Esophagus muscularis mucosa (tissue), 4 donors: ENCODE data around the gene SH2D3A. TPM values are rescaled to one million over a fixed set of nuclear protein-coding genes. Genes with fewer than 3 reads are reported as not detected.

Source experiments
- DNase-seq: peaks from one replicate; pipeline ENCODE4 v3.0.0-alpha.2; 2017; ENCODE audit errors: extremely low spot score
- H3K27ac ChIP-seq, 4 donors: fragments of 200-600 bp; sonication (generic); replicated peaks in 1 of 4; 1 replicate in 3 of 4; 2 replicates in 1 of 4; pipeline ENCODE4 v1.5.1; 2016 to 2019; ENCODE audit warnings: mild to moderate bottlenecking in 1 of 4
- H3K27me3 ChIP-seq, 4 donors: fragments of 200-600 bp; sonication (generic); one replicate each; pipeline versions ENCODE4 v1.5.1 to v1.6.0; 2016 to 2019
- H3K36me3 ChIP-seq, 4 donors: fragments of 200-600 bp; sonication (generic); one replicate each; pipeline ENCODE4 v1.5.1; 2016 to 2019
- H3K4me1 ChIP-seq, 4 donors: fragments of 200-600 bp; sonication (generic); one replicate each; pipeline ENCODE4 v1.5.1; 2016 to 2019
- H3K4me3 ChIP-seq, 4 donors: fragments of 200-600 bp; sonication (generic); 1 replicate in 2 of 4; 2 replicates in 2 of 4; pipeline ENCODE4 v1.5.1; 2016 to 2019; ENCODE audit warnings: mild to moderate bottlenecking in 4 of 4, moderate library complexity in 1 of 4
- H3K9me3 ChIP-seq, 4 donors: fragments of 200-600 bp; sonication (generic); 1 replicate in 3 of 4; 2 replicates in 1 of 4; pipeline ENCODE4 v1.5.1; 2016 to 2019
- CTCF ChIP-seq, 3 experiments: fragments of 200-600 bp in 2 of 3; fragments of 450-650 bp in 1 of 3; sonication (generic) in 2 of 3; IDR thresholded peaks; one replicate each; pipeline ENCODE4 v1.5.1; 2017 to 2019; ENCODE audit warnings: antibody characterized with exemption in 3 of 3, mild to moderate bottlenecking in 2 of 3, moderate library complexity in 1 of 3
- EP300 ChIP-seq: sonication (generic); formaldehyde crosslinking; IDR thresholded peaks from one replicate; pipeline ENCODE4 v1.6.1; 2017; ENCODE audit warnings: antibody characterized with exemption
- POLR2A ChIP-seq: fragments of 450-650 bp; IDR thresholded peaks from one replicate; pipeline ENCODE4 v1.6.1; 2017; ENCODE audit warnings: antibody characterized with exemption, moderate library complexity, mild to moderate bottlenecking, low read depth
- POLR2AphosphoS5 ChIP-seq, 2 donors: sonication (generic); formaldehyde crosslinking; IDR thresholded peaks; one replicate each; pipeline ENCODE4 v1.6.1; 2017; ENCODE audit warnings: antibody characterized with exemption in 2 of 2
- WGBS: methylation state at CpG from one replicate; pipeline ENCODE4 v1.1.5; 2018; 5-methylcytosine and 5-hydroxymethylcytosine counted together
- intact Hi-C: fragments of 100-400 bp; cut with DNase I; formaldehyde crosslinking; loops from one replicate; pipeline ENCODE4 v1.15.1; 2023
- total RNA-seq, 4 donors: library from RNA; depleted of rRNA; stranded (reverse); fragments of >200 nt; gene quantifications; one replicate each; pipeline versions ENCODE4 v1.1.0 to v1.2.1, GENCODE V29; 2016

Gene SH2D3A
- total RNA-seq: under 1 TPM in 2 of 4 donors, not detected in 2; 0.33 to 0.34 TPM

DNA sequence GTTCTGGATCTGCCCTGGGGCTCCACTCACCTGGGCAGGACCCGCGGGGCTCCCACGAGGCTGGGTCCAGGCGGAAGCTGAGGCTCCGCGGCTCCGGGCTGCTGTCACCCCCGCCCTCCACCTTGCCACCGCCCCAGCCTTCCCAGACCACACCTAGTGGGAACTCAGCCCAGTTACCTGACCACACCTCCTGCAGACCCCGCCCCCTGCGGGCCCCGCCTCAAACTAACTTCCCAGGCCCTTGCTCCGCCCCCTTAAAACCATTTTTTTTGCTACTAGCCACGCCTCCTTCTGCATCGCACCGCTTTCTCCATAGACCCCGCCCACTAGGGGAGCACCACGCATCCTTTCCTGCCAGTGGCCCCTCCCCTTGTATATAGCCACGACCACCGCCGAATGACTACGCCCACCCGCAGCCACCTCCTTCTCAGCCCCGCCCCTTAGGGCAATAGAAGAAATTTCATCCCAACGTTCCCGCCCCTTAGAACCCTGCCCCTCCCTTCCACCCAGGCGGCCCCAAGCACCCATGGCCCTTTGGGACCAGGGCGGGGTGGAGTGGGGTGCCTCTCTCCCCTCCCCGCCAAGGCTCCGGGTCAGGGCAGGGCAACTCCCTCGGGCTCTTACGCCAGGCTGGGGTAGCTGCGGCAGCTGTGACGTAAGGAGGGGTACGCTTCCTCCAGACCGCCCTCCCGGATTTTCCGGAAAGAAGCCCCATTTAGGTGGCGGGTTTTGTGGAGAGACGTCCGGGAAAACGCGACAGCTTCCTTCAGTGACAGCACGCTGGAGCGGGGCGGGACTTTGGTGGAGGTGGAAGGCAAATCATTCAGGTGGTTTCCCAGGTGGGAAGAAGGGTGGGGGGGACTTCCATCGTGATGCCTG lies at the start of gene SH2D3A:
TSS of gene SH2D3A (minus strand) at position 79 of the 879 bp plus-strand sequence. CDS start 3,687 bp downstream, outside the sequence.
- H3K4me3 ChIP-seq: peak within 1 kb of the TSS; percentile 21 to 55 (median 38)
- 7% methylated on average over 41 of the region's 47 CpGs for WGBS
- H3K27me3 ChIP-seq: peaks cover 0 to 81% (median 20%) of the 10 kb centered on the region in 4 donors
- no peaks in the 10 kb centered on the region for H3K9me3 ChIP-seq
- peaks cover 17 to 22% (median 21%) of the 10 kb centered on the region in 4 donors for H3K4me1 ChIP-seq
- H3K36me3 ChIP-seq: no peaks in the 10 kb centered on the region
- intact Hi-C loops: no loop called here
- DNase-seq: no peak
- H3K27ac ChIP-seq: peak within 1 kb of the TSS in 2 of 4 donors; percentile 10 to 28
- no peak for TF ChIP-seq POLR2A
- TF ChIP-seq POLR2AphosphoS5 (IDR thresholded peaks at IDR 0.05): no peak
- no peak for TF ChIP-seq CTCF (IDR thresholded peaks at IDR 0.05)
- TF ChIP-seq EP300: no peak

- H3K27ac ChIP-seq: no peak overlapping the region
- H3K27me3 ChIP-seq: peaks cover 0 to 31% (median 0%) of the 10 kb centered on the region in 4 donors
- no peak for TF ChIP-seq POLR2AphosphoS5 (IDR thresholded peaks at IDR 0.05)
- H3K9me3 ChIP-seq: peaks cover 0 to 8% (median 2%) of the 10 kb centered on the region in 4 donors
- H3K36me3 ChIP-seq: no peaks in the 10 kb centered on the region
- DNase-seq: no peak
- no peak overlapping the region for H3K4me3 ChIP-seq
- no peaks in the 10 kb centered on the region for H3K4me1 ChIP-seq
- intact Hi-C loops: no loop called here
- 87% methylated on average over 4 of the region's 4 CpGs for WGBS
Measured at GRCh38 chr19:6813659-6814058, 46.4 kb upstream of the SH2D3A start.

- intact Hi-C loops: no loop called here
- TF ChIP-seq POLR2A (no peak), POLR2AphosphoS5 (IDR thresholded peaks at IDR 0.05) (no peak), EP300 (no peak), CTCF (IDR thresholded peaks at IDR 0.05) (no peak)
- Histone ChIP-seq H3K27me3 (peaks cover 0 to 40% (median 0%) of the 10 kb centered on the region in 4 donors), H3K4me1 (no peaks in the 10 kb centered on the region), H3K36me3 (no peaks in the 10 kb centered on the region), H3K27ac (no peak overlapping the region), H3K4me3 (no peak overlapping the region), H3K9me3 (peaks cover 0 to 11% (median 2%) of the 10 kb centered on the region in 4 donors)
- no peak for DNase-seq
- WGBS: 89% methylated on average over 2 of the region's 2 CpGs
Measured at GRCh38 chr19:6812612-6813011, 45.4 kb upstream of the SH2D3A start.

- WGBS: 39% methylated on average over 2 of the region's 2 CpGs
- DNase-seq: no peak
- H3K4me1 ChIP-seq: no peaks in the 10 kb centered on the region
- peaks cover 0 to 39% (median 0%) of the 10 kb centered on the region in 4 donors for H3K27me3 ChIP-seq
- H3K36me3 ChIP-seq: no peaks in the 10 kb centered on the region
- no peak for TF ChIP-seq POLR2AphosphoS5 (IDR thresholded peaks at IDR 0.05)
- no peak for TF ChIP-seq EP300
- TF ChIP-seq POLR2A: no peak
- H3K27ac ChIP-seq: no peak overlapping the region
- H3K4me3 ChIP-seq: no peak overlapping the region
- H3K9me3 ChIP-seq: peaks cover 0 to 11% (median 2%) of the 10 kb centered on the region in 4 donors
- intact Hi-C loops: no loop called here
Measured at GRCh38 chr19:6811906-6812305, 44.7 kb upstream of the SH2D3A start.

DNA sequence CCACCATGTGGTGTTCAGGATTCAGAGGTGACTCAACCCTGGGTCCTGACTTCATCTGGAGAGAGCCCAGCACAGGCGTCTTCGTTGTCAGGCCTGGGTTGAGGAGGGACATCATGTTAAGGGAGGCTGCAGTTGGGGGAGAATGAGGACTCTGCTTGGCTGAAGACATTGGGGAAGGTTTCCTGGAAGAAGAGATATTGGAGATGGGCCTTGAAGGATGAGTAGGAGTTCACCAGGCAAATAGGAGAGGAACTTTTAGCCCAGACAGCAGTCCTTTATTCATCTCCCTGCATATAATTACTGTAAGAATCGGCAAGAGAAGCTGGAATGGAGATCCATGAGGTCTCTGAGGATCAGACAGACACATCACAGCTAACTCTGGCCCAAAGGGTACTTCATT lies 44.1 kb upstream of the SH2D3A start:
- Histone ChIP-seq H3K9me3 (peaks cover 0 to 11% (median 2%) of the 10 kb centered on the region in 4 donors), H3K4me1 (no peaks in the 10 kb centered on the region), H3K27me3 (peaks cover 0 to 36% (median 0%) of the 10 kb centered on the region in 4 donors), H3K27ac (no peak overlapping the region), H3K36me3 (no peaks in the 10 kb centered on the region), H3K4me3 (no peak overlapping the region)
- intact Hi-C loops: no loop called here
- DNase-seq: no peak
- TF ChIP-seq CTCF (IDR thresholded peaks at IDR 0.05) (no peak), POLR2A (no peak), EP300 (no peak), POLR2AphosphoS5 (IDR thresholded peaks at IDR 0.05) (no peak)
- WGBS: 82% methylated on average over 3 of the region's 3 CpGs
